DOHH2 (cell line): ENCODE data around the gene MYH6.

ENCODE experiments used
- H3F3A ChIP-seq: fragments of 200-600 bp; sonication (generic), shearing (Covaris generic); 2 replicates; pipeline ENCODE4 v1.6.0; 2016; ENCODE audit warnings: antibody characterized with exemption, mild to moderate bottlenecking; ENCODE audit not compliant: control insufficient read depth, insufficient read depth
- H3K27ac ChIP-seq: fragments of 200-600 bp; sonication (generic); 2 replicates; pipeline ENCODE4 v1.5.1; 2014; ENCODE audit warnings: low read depth, mild to moderate bottlenecking, low read length, moderate library complexity
- H3K27me3 ChIP-seq: fragments of 200-600 bp; sonication (generic); 2 replicates; pipeline ENCODE4 v1.6.1; 2014; ENCODE audit warnings: mild to moderate bottlenecking, low read length, mixed read lengths; ENCODE audit not compliant: control insufficient read depth
- H3K36me3 ChIP-seq: fragments of 200-600 bp; sonication (generic); 2 replicates; pipeline ENCODE4 v1.6.1; 2014; ENCODE audit warnings: mild to moderate bottlenecking, low read length, moderate library complexity, mixed read lengths; ENCODE audit not compliant: control insufficient read depth
- H3K4me1 ChIP-seq: fragments of 200-600 bp; sonication (generic); 2 replicates; pipeline ENCODE4 v1.6.1; 2014; ENCODE audit warnings: mild to moderate bottlenecking, low read length, mixed read lengths; ENCODE audit not compliant: control insufficient read depth
- H3K4me2 ChIP-seq: fragments of 200-600 bp; sonication (generic); 2 replicates; pipeline ENCODE4 v1.6.0; 2014; ENCODE audit warnings: mild to moderate bottlenecking, low read length, moderate library complexity
- H3K4me3 ChIP-seq: fragments of 200-600 bp; sonication (generic); 2 replicates; pipeline ENCODE4 v1.5.1; 2014; ENCODE audit warnings: mild to moderate bottlenecking, low read length, mixed read lengths
- H3K79me2 ChIP-seq: fragments of 200-600 bp; sonication (generic); 2 replicates; pipeline ENCODE4 v1.6.1; 2014; ENCODE audit warnings: mild to moderate bottlenecking, low read length, mixed read lengths; ENCODE audit not compliant: control insufficient read depth
- H3K9me2 ChIP-seq: fragments of 200-600 bp; sonication (generic); replicated peaks from 2 replicates; pipeline ENCODE4 v1.6.1; 2014; ENCODE audit warnings: mild to moderate bottlenecking, low read length, mixed read lengths; ENCODE audit not compliant: control insufficient read depth
- H3K9me3 ChIP-seq: fragments of 200-600 bp; sonication (generic); 2 replicates; pipeline ENCODE4 v1.6.1; 2014; ENCODE audit warnings: antibody characterized with exemption, low read length, mixed read lengths; ENCODE audit not compliant: control insufficient read depth, insufficient read depth
- H4K20me1 ChIP-seq: fragments of 200-600 bp; sonication (generic); 2 replicates; pipeline ENCODE4 v1.6.0; 2014; ENCODE audit warnings: low read depth, mild to moderate bottlenecking, antibody characterized with exemption, low read length, moderate library complexity; ENCODE audit not compliant: control insufficient read depth, insufficient read depth
- EZH2phosphoT487 ChIP-seq: fragments of 200-600 bp; sonication (generic); IDR thresholded peaks from 2 replicates; pipeline ENCODE4 v1.6.1; 2017; ENCODE audit warnings: borderline replicate concordance, mild to moderate bottlenecking, antibody characterized with exemption, low read length, moderate library complexity, mixed read lengths
- TF ChIP-seq, protein P1 (sequence below): fragments of 200-600 bp; sonication (generic); IDR thresholded peaks from one replicate; pipeline ENCODE4 v1.5.1; 2014; ENCODE audit warnings: antibody characterized with exemption, mild to moderate bottlenecking, low read depth, low read length; ENCODE audit not compliant: poor library complexity, severe bottlenecking

MYH6 gene

DNA sequence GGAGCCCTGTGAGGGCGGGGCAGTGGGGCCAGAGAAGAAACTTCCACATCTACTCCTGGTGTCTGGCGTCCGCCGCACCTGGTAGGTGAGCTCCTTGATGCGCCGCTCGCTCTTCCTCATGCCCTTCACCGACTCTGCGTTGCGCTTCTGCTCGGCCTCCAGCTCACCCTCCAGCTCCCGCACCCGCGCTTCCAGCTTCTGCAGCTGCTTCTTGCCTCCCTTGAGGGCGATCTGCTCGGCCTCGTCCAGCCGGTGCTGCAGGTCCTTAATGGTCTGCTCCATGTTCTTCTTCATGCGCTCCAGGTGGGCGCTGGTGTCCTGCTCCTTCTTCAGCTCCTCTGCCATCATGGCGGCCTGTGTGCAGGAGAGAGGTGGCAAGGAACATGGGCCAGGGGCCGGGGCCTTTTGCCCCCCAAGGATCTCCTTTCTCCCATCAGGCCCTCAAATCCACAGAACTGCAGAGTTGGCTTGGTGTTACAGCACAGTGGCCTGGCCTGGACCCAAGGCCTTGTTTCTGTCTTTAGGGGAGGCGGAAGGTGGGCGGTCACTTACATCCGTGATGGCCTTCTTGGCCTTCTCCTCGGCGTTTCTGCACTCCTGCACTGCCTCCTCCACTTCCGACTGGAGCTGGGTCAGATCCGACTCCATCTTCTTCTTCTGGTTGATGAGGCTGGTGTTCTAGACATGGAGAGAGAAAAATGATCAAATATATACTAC, 23.6 kb downstream of the MYH6 start:
- H3K36me3 ChIP-seq = no peaks in the 10 kb centered on the region
- no peaks in the 10 kb centered on the region for H3K9me3 ChIP-seq
- H3K4me1 ChIP-seq = no peaks in the 10 kb centered on the region
- H3K4me2 ChIP-seq = no peak overlapping the region
- no peaks in the 10 kb centered on the region for H3F3A ChIP-seq
- H3K27ac ChIP-seq = no peak overlapping the region
- no peaks in the 10 kb centered on the region for H3K9me2 ChIP-seq
- H3K27me3 ChIP-seq = no peaks in the 10 kb centered on the region
- H3K4me3 ChIP-seq = no peak overlapping the region
- H4K20me1 ChIP-seq = no peaks in the 10 kb centered on the region
- no peaks in the 10 kb centered on the region for H3K79me2 ChIP-seq
- TF ChIP-seq, protein P1, sequence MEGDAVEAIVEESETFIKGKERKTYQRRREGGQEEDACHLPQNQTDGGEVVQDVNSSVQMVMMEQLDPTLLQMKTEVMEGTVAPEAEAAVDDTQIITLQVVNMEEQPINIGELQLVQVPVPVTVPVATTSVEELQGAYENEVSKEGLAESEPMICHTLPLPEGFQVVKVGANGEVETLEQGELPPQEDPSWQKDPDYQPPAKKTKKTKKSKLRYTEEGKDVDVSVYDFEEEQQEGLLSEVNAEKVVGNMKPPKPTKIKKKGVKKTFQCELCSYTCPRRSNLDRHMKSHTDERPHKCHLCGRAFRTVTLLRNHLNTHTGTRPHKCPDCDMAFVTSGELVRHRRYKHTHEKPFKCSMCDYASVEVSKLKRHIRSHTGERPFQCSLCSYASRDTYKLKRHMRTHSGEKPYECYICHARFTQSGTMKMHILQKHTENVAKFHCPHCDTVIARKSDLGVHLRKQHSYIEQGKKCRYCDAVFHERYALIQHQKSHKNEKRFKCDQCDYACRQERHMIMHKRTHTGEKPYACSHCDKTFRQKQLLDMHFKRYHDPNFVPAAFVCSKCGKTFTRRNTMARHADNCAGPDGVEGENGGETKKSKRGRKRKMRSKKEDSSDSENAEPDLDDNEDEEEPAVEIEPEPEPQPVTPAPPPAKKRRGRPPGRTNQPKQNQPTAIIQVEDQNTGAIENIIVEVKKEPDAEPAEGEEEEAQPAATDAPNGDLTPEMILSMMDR = no peak
- TF ChIP-seq EZH2phosphoT487 = no peak

DNA sequence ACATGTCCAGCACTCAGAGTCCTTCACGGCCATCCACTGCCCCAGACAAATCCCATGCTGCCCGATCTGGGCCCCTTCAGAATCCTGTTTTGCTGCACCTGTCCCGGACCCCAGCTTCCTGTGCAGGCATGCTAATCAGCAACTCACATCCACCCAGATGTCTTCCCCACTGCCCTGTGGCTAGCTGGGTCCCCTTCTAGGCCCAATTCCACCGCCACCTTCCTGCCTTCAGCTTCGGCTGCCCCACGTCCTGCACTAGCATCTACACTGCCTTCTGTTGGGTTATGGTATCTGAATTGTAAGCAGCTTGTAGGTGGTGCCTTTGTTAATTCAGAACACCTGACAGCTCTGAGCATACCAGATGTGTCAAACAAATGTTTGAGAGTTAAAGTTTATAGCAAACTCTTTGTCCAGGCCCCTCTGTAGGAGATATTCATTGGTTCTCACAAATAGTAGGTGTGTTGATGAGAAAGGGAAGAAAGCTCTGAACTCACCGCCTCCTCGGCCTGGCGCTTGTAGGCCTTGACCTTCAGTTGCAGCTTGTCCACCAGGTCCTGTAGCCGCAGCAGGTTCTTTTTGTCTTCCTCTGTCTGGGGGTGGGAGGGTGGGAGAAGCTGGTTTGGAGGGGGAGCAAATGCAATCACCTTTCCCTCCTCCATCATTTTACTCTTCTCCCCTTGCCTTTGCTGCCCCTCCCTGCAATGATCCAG, 25.2 kb downstream of the MYH6 start:
- H3K4me1 ChIP-seq = no peaks in the 10 kb centered on the region
- TF ChIP-seq EZH2phosphoT487 = no peak
- TF ChIP-seq, protein P1 = no peak
- no peak overlapping the region for H3K4me3 ChIP-seq
- no peaks in the 10 kb centered on the region for H3K27me3 ChIP-seq
- no peaks in the 10 kb centered on the region for H3K79me2 ChIP-seq
- H3K27ac ChIP-seq = no peak overlapping the region
- no peaks in the 10 kb centered on the region for H3F3A ChIP-seq
- no peaks in the 10 kb centered on the region for H4K20me1 ChIP-seq
- no peaks in the 10 kb centered on the region for H3K36me3 ChIP-seq
- no peak overlapping the region for H3K4me2 ChIP-seq
- no peaks in the 10 kb centered on the region for H3K9me2 ChIP-seq
- no peaks in the 10 kb centered on the region for H3K9me3 ChIP-seq

DNA sequence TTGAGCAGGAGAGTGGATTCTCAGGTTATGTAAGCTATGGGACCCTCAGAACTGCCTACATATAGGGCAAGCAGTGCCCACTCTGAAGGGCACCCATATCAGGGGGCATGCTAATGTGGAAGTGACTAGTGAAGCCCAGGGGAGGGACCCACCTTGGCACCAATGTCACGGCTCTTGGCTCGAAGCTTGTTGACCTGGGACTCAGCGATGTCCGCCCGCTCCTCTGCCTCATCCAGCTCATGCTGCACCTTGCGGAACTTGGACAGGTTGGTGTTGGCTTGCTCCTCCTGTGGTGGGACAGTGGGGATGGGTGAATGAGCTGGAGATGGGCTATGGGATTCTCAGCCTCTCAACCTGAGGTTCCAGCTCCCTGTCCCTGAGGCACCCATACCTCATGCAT, 25.8 kb downstream of the MYH6 start:
- Histone ChIP-seq H3K27ac (no peak overlapping the region), H3F3A (no peaks in the 10 kb centered on the region), H4K20me1 (no peaks in the 10 kb centered on the region), H3K4me2 (no peak overlapping the region), H3K4me1 (no peaks in the 10 kb centered on the region), H3K9me2 (no peaks in the 10 kb centered on the region), H3K79me2 (no peaks in the 10 kb centered on the region), H3K9me3 (no peaks in the 10 kb centered on the region), H3K27me3 (0 out of 2 replicates have a peak, but pooled peaks cover 2% of the 10 kb centered on the region), H3K36me3 (no peaks in the 10 kb centered on the region), H3K4me3 (no peak overlapping the region)
- TF ChIP-seq EZH2phosphoT487 = no peak
- TF ChIP-seq, protein P1 = no peak
